CD14-positive monocyte (primary cell): Measurements from ENCODE around the gene E2F7. TPM values are rescaled to one million over a fixed set of nuclear protein-coding genes. Genes with fewer than 3 reads are reported as not detected.

Experiments used
- DNase-seq, 3 donors: peaks; one replicate each; pipeline ENCODE4 v3.0.0-alpha.2; 2011 to 2022
- H2AFZ ChIP-seq: 2 replicates; pipeline ENCODE4 v1.6.0; 2012; ENCODE audit warnings: mild to moderate bottlenecking, low read depth, low read length, inconsistent platforms; ENCODE audit not compliant: insufficient read depth, poor library complexity, severe bottlenecking
- H3K27ac ChIP-seq, 2 donors: 1 replicate in 1 of 2; 2 replicates in 1 of 2; pipeline ENCODE4 v1.5.1; 2012 to 2013; ENCODE audit warnings: low read length in 2 of 2, control low read depth in 1 of 2, inconsistent platforms in 1 of 2, low read depth in 1 of 2, mild to moderate bottlenecking in 1 of 2
- H3K27me3 ChIP-seq, 2 donors: one replicate each; pipeline versions ENCODE4 v1.6.0 to v1.6.1; 2011 to 2013; ENCODE audit warnings: low read length in 2 of 2; ENCODE audit not compliant: control insufficient read depth in 2 of 2, insufficient read depth in 2 of 2
- H3K36me3 ChIP-seq, 2 donors: replicated peaks in 1 of 2; 1 replicate in 1 of 2; 2 replicates in 1 of 2; pipeline versions ENCODE4 v1.5.1 to v1.6.1; 2012 to 2013; ENCODE audit warnings: low read length in 2 of 2, control low read depth in 1 of 2, inconsistent platforms in 1 of 2, mild to moderate bottlenecking in 1 of 2; ENCODE audit not compliant: insufficient read depth in 2 of 2, control insufficient read depth in 1 of 2
- H3K4me1 ChIP-seq, 2 donors: 1 replicate in 1 of 2; 2 replicates in 1 of 2; pipeline versions ENCODE4 v1.5.1 to v1.6.1; 2012 to 2013; ENCODE audit warnings: low read length in 2 of 2, control low read depth in 1 of 2, inconsistent platforms in 1 of 2, mild to moderate bottlenecking in 1 of 2, moderate library complexity in 1 of 2; ENCODE audit not compliant: insufficient read depth in 2 of 2, control insufficient read depth in 1 of 2
- H3K4me2 ChIP-seq: replicated peaks from 2 replicates; pipeline ENCODE3; 2012; ENCODE audit warnings: low read length, moderate library complexity, mild to moderate bottlenecking; ENCODE audit not compliant: poor library complexity, severe bottlenecking; ENCODE audit errors: extremely low read depth
- H3K4me3 ChIP-seq, 3 experiments: fragments of 200-600 bp in 1 of 3; sonication (generic) in 1 of 3; replicated peaks in 1 of 3; 1 replicate in 2 of 3; 2 replicates in 1 of 3; pipeline ENCODE4 v1.5.1; 2011 to 2013; ENCODE audit warnings: low read length in 3 of 3, mild to moderate bottlenecking in 3 of 3, control low read depth in 2 of 3, low read depth in 2 of 3, inconsistent platforms in 1 of 3, moderate library complexity in 1 of 3
- H3K79me2 ChIP-seq: 2 replicates; pipeline ENCODE4 v1.6.0; 2012; ENCODE audit warnings: mild to moderate bottlenecking, control low read depth, inconsistent platforms, low read length, moderate library complexity; ENCODE audit not compliant: insufficient read depth
- H3K9ac ChIP-seq: 2 replicates; pipeline ENCODE4 v1.6.0; 2017; ENCODE audit warnings: low read length, mild to moderate bottlenecking; ENCODE audit not compliant: insufficient read depth, poor library complexity, severe bottlenecking
- H3K9me3 ChIP-seq, 2 donors: replicated peaks in 1 of 2; 1 replicate in 1 of 2; 2 replicates in 1 of 2; pipeline versions ENCODE4 v1.5.1 to v1.6.1; 2012 to 2013; ENCODE audit warnings: low read length in 2 of 2, control low read depth in 1 of 2; ENCODE audit not compliant: control insufficient read depth in 1 of 2, insufficient read depth in 1 of 2
- H4K20me1 ChIP-seq: 2 replicates; pipeline ENCODE4 v1.6.0; 2012; ENCODE audit warnings: mild to moderate bottlenecking, low read length, control low read depth, moderate library complexity; ENCODE audit not compliant: insufficient read depth
- H3K27ac Mint-ChIP-seq, 7 donors: one replicate each; pipeline ENCODE4 v1.8.0; 2020; ENCODE audit warnings: mild to moderate bottlenecking in 7 of 7, mixed read lengths in 7 of 7, moderate library complexity in 6 of 7, inconsistent platforms in 2 of 7
- H3K27me3 Mint-ChIP-seq, 3 donors: one replicate each; pipeline ENCODE4 v1.8.0; 2021 to 2022; ENCODE audit warnings: low read depth in 3 of 3, mild to moderate bottlenecking in 3 of 3, mixed read lengths in 3 of 3, moderate library complexity in 3 of 3, inconsistent platforms in 1 of 3
- H3K36me3 Mint-ChIP-seq, 2 donors: one replicate each; pipeline ENCODE4 v1.8.0; 2020; ENCODE audit warnings: mixed read lengths in 2 of 2, inconsistent platforms in 1 of 2, mild to moderate bottlenecking in 1 of 2
- H3K4me1 Mint-ChIP-seq: one replicate; pipeline ENCODE4 v1.8.0; 2020; ENCODE audit warnings: mild to moderate bottlenecking, mixed read lengths
- H3K4me3 Mint-ChIP-seq, 2 donors: one replicate each; pipeline ENCODE4 v1.8.0; 2020; ENCODE audit warnings: mild to moderate bottlenecking in 2 of 2, mixed read lengths in 2 of 2, moderate library complexity in 1 of 2
- H3K9me3 Mint-ChIP-seq, 7 donors: one replicate each; pipeline ENCODE4 v1.8.0; 2020 to 2022; ENCODE audit warnings: mixed read lengths in 7 of 7, mild to moderate bottlenecking in 6 of 7, moderate library complexity in 6 of 7, inconsistent platforms in 2 of 7
- CTCF ChIP-seq: fragments of 200-600 bp; IDR thresholded peaks from one replicate; pipeline ENCODE4 v1.8.0; 2022; ENCODE audit warnings: antibody characterized with exemption, mild to moderate bottlenecking
- WGBS: methylation state at CpG from one replicate; pipeline ENCODE4 v1.1.5; 2013; ENCODE audit warnings: missing lambda C conversion rate; ENCODE audit not compliant: insufficient coverage; 5-methylcytosine and 5-hydroxymethylcytosine counted together
- intact Hi-C, 2 donors: fragments of 100-400 bp; cut with micrococcal nuclease; formaldehyde crosslinking; loops; one replicate each; pipeline versions ENCODE4 v1.15.0 to v1.15.1; 2023
- polyA plus RNA-seq, 3 donors: library from polyadenylated mRNA; depleted of rRNA in 1 of 3; unstranded in 2 of 3; stranded (reverse) in 1 of 3; fragments of 300-500 nt in 2 of 3; fragments of >200 nt in 1 of 3; fragmentation: Illumina TruSeq in 2 of 3; gene quantifications; 1 replicate in 2 of 3; 2 replicates in 1 of 3; pipeline ENCODE4 v1.2.3, GENCODE V29; 2012 to 2021

The E2F7 gene
- polyA plus RNA-seq, 3 donors: not detected

DNA sequence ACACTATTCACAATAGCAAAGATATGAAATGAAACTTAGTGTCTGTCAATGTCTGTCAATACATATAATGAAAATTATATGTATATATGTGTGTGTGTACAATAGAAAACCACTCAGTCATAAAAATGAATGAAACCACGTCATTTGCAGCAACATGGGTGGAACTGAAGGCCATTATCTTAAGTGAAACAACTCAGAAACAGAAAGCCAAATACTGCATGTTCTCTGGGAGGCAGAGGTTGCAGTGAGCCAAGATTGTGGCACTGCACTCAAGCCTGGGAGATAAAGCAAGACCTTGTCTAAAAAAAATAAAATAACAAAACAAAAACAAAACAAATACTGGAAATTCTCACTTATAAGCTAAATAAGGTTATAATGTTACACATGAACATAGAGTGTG lies 16.7 kb upstream of the E2F7 start:
- no peak for TF ChIP-seq CTCF
- Histone ChIP-seq H3K27me3 (no peaks in the 10 kb centered on the region), H4K20me1 (no peaks in the 10 kb centered on the region), H3K36me3 (no peaks in the 10 kb centered on the region), H3K27ac (no peak overlapping the region), H3K79me2 (no peaks in the 10 kb centered on the region), H3K9ac (no peak overlapping the region), H3K9me3 (peaks cover 4 to 6% of the 10 kb centered on the region in 2 donors), H3K4me1 (no peaks in the 10 kb centered on the region), H3K4me2 (no peak overlapping the region), H3K4me3 (no peak overlapping the region), H2AFZ (no peak overlapping the region)
- DNase-seq: no peak
- H3K9me3 Mint-ChIP-seq: peaks cover 0 to 5% (median 4%) of the 10 kb centered on the region in 7 donors
- WGBS: no CpG with 5 or more reads among the region's 1 CpG
- H3K27me3 Mint-ChIP-seq: peaks cover 0 to 3% (median 2%) of the 10 kb centered on the region in 3 donors
- no peak overlapping the region for H3K4me3 Mint-ChIP-seq
- no peak overlapping the region for H3K27ac Mint-ChIP-seq
- no peaks in the 10 kb centered on the region for H3K4me1 Mint-ChIP-seq
- intact Hi-C loops: no loop called here
- no peaks in the 10 kb centered on the region for H3K36me3 Mint-ChIP-seq

GRCh38 chr12:77079631-77080030 lies 14.3 kb upstream of the E2F7 start:
- Mint-ChIP-seq H3K27ac (no peak overlapping the region), H3K9me3 (peaks cover 1 to 5% (median 4%) of the 10 kb centered on the region in 7 donors), H3K4me3 (no peak overlapping the region), H3K4me1 (no peaks in the 10 kb centered on the region), H3K36me3 (no peaks in the 10 kb centered on the region), H3K27me3 (peaks cover 0 to 4% (median 3%) of the 10 kb centered on the region in 3 donors)
- H3K79me2 ChIP-seq: no peaks in the 10 kb centered on the region
- intact Hi-C loops: no loop called here
- H3K4me3 ChIP-seq: no peak overlapping the region
- DNase-seq: no peak
- no peak overlapping the region for H3K4me2 ChIP-seq
- TF ChIP-seq CTCF: no peak
- H4K20me1 ChIP-seq: no peaks in the 10 kb centered on the region
- no peak overlapping the region for H3K27ac ChIP-seq
- peaks cover 4 to 6% of the 10 kb centered on the region in 2 donors for H3K9me3 ChIP-seq
- 100% methylated on average over 3 of the region's 3 CpGs for WGBS
- no peak overlapping the region for H3K9ac ChIP-seq
- H3K27me3 ChIP-seq: no peaks in the 10 kb centered on the region
- H2AFZ ChIP-seq: no peak overlapping the region
- H3K36me3 ChIP-seq: no peaks in the 10 kb centered on the region
- H3K4me1 ChIP-seq: no peaks in the 10 kb centered on the region
